Measurements from ENCODE around the gene MACF1. TPM values are rescaled to one million over a fixed set of nuclear protein-coding genes. Genes with fewer than 3 reads are reported as not detected.

MACF1 gene
- total and polyA plus RNA-seq, 2 donors from 2014 or later, result 65.7 to 387 TPM

- no peak for FAIRE-seq
- H3K36me3 ChIP-seq (ENCODE audit: control insufficient read depth in 2 of 3, insufficient read depth in 3 of 3, low read length in 3 of 3), result peaks cover 22 to 78% (median 52%) of the 10 kb centered on the region in 3 donors
- intact Hi-C loops (cut with DNase I), result no loop called here
- H3K27ac ChIP-seq (ENCODE audit: low read depth in 2 of 2, low read length in 2 of 2), result no peak overlapping the region
- H3K4me3 ChIP-seq (ENCODE audit: low read length in 3 of 3), result no peak overlapping the region
- H3K9ac ChIP-seq (ENCODE audit: low read length in 3 of 3), result no peak overlapping the region
- H3K27me3 ChIP-seq (ENCODE audit: control insufficient read depth, insufficient read depth, low read length), result no peaks in the 10 kb centered on the region
- no peaks in the 10 kb centered on the region for H3K4me1 ChIP-seq (ENCODE audit: control insufficient read depth in 2 of 3, insufficient read depth in 2 of 3, low read depth in 1 of 3, low read length in 3 of 3)
- no peaks in the 10 kb centered on the region for H3K9me3 ChIP-seq (ENCODE audit: control insufficient read depth in 2 of 3, insufficient read depth in 1 of 3, low read length in 3 of 3)
- TF ChIP-seq, protein P1, sequence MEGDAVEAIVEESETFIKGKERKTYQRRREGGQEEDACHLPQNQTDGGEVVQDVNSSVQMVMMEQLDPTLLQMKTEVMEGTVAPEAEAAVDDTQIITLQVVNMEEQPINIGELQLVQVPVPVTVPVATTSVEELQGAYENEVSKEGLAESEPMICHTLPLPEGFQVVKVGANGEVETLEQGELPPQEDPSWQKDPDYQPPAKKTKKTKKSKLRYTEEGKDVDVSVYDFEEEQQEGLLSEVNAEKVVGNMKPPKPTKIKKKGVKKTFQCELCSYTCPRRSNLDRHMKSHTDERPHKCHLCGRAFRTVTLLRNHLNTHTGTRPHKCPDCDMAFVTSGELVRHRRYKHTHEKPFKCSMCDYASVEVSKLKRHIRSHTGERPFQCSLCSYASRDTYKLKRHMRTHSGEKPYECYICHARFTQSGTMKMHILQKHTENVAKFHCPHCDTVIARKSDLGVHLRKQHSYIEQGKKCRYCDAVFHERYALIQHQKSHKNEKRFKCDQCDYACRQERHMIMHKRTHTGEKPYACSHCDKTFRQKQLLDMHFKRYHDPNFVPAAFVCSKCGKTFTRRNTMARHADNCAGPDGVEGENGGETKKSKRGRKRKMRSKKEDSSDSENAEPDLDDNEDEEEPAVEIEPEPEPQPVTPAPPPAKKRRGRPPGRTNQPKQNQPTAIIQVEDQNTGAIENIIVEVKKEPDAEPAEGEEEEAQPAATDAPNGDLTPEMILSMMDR (IDR thresholded peaks at IDR 0.05; ENCODE audit: borderline replicate concordance, extremely low read depth, insufficient read depth), result no peak
- no peak for DNase-seq
Observed at GRCh38 chr1:39450956-39451606, 246.6 kb downstream of the MACF1 start.

GRCh38 chr1:39452081-39452480 is 247.6 kb downstream of the MACF1 start:
- no peaks in the 10 kb centered on the region for H3K9me3 ChIP-seq (ENCODE audit: control insufficient read depth in 2 of 3, insufficient read depth in 1 of 3, low read length in 3 of 3)
- no peaks in the 10 kb centered on the region for H3K27me3 ChIP-seq (ENCODE audit: control insufficient read depth, insufficient read depth, low read length)
- no peaks in the 10 kb centered on the region for H3K4me1 ChIP-seq (ENCODE audit: control insufficient read depth in 2 of 3, insufficient read depth in 2 of 3, low read depth in 1 of 3, low read length in 3 of 3)
- no peak overlapping the region for H3K9ac ChIP-seq (ENCODE audit: low read length in 3 of 3)
- FAIRE-seq (no peak), DNase-seq (no peak)
- H3K27ac ChIP-seq (ENCODE audit: low read depth in 2 of 2, low read length in 2 of 2), result no peak overlapping the region
- TF ChIP-seq, protein P1 (IDR thresholded peaks at IDR 0.05; ENCODE audit: borderline replicate concordance, extremely low read depth, insufficient read depth), result no peak
- no peak overlapping the region for H3K4me3 ChIP-seq (ENCODE audit: low read length in 3 of 3)
- peaks cover 25 to 85% (median 56%) of the 10 kb centered on the region in 3 donors for H3K36me3 ChIP-seq (ENCODE audit: control insufficient read depth in 2 of 3, insufficient read depth in 3 of 3, low read length in 3 of 3)
- intact Hi-C loops (cut with DNase I), result no loop called here

GRCh38 chr1:39452540-39452939 is 248.0 kb downstream of the MACF1 start:
- no peak overlapping the region for H3K27ac ChIP-seq (ENCODE audit: low read depth in 2 of 2, low read length in 2 of 2)
- no peak for DNase-seq
- peaks cover 23 to 85% (median 56%) of the 10 kb centered on the region in 3 donors for H3K36me3 ChIP-seq (ENCODE audit: control insufficient read depth in 2 of 3, insufficient read depth in 3 of 3, low read length in 3 of 3)
- H3K9me3 ChIP-seq (ENCODE audit: control insufficient read depth in 2 of 3, insufficient read depth in 1 of 3, low read length in 3 of 3), result no peaks in the 10 kb centered on the region
- no peak for FAIRE-seq
- H3K27me3 ChIP-seq (ENCODE audit: control insufficient read depth, insufficient read depth, low read length), result no peaks in the 10 kb centered on the region
- no peak overlapping the region for H3K4me3 ChIP-seq (ENCODE audit: low read length in 3 of 3)
- intact Hi-C loops (cut with DNase I), result no loop called here
- H3K4me1 ChIP-seq (ENCODE audit: control insufficient read depth in 2 of 3, insufficient read depth in 2 of 3, low read depth in 1 of 3, low read length in 3 of 3), result no peaks in the 10 kb centered on the region
- H3K9ac ChIP-seq (ENCODE audit: low read length in 3 of 3), result no peak overlapping the region
- TF ChIP-seq, protein P1 (IDR thresholded peaks at IDR 0.05; ENCODE audit: borderline replicate concordance, extremely low read depth, insufficient read depth), result no peak

Measured in kidney (tissue), 14 donors.